Progenitor cell of endocrine pancreas (in vitro differentiated cells): ENCODE data around the gene CXCR5. TPM values are rescaled to one million over a fixed set of nuclear protein-coding genes. Genes with fewer than 3 reads are reported as not detected.

Experiments used
- DNase-seq: peaks from one replicate; pipeline ENCODE4 v3.0.0; 2021; ENCODE audit warnings: low spot score; ENCODE audit not compliant: unreplicated experiment
- H3K27ac Mint-ChIP-seq: 2 replicates; pipeline ENCODE4 v1.8.0; 2021; ENCODE audit warnings: mild to moderate bottlenecking, moderate library complexity, mixed read lengths
- H3K27me3 Mint-ChIP-seq: 2 replicates; pipeline ENCODE4 v1.8.0; 2021; ENCODE audit warnings: mixed read lengths
- H3K36me3 Mint-ChIP-seq: 2 replicates; pipeline ENCODE4 v1.8.0; 2022; ENCODE audit warnings: mixed read lengths; ENCODE audit not compliant: insufficient read depth
- H3K4me1 Mint-ChIP-seq: 2 replicates; pipeline ENCODE4 v1.8.0; 2021; ENCODE audit warnings: low read depth, mixed read lengths
- H3K4me3 Mint-ChIP-seq: 2 replicates; pipeline ENCODE4 v1.8.0; 2021; ENCODE audit warnings: low read depth, mild to moderate bottlenecking, moderate library complexity, mixed read lengths
- H3K9me3 Mint-ChIP-seq: 2 replicates; pipeline ENCODE4 v1.8.0; 2021; ENCODE audit warnings: low read depth, mixed read lengths
- total RNA-seq: library from RNA; stranded (reverse); gene quantifications from 2 replicates; pipeline ENCODE4 v1.2.1, GENCODE V29; 2021
- TF ChIP-seq, protein P1 (sequence below): fragments of 200-600 bp; sonication (generic); IDR thresholded peaks from one replicate; pipeline ENCODE4 v1.5.0; 2021; ENCODE audit warnings: antibody characterized with exemption, mild to moderate bottlenecking; ENCODE audit not compliant: unreplicated experiment

The CXCR5 gene
- total RNA-seq, 1 donor from 2014 or later, result not detected

DNA sequence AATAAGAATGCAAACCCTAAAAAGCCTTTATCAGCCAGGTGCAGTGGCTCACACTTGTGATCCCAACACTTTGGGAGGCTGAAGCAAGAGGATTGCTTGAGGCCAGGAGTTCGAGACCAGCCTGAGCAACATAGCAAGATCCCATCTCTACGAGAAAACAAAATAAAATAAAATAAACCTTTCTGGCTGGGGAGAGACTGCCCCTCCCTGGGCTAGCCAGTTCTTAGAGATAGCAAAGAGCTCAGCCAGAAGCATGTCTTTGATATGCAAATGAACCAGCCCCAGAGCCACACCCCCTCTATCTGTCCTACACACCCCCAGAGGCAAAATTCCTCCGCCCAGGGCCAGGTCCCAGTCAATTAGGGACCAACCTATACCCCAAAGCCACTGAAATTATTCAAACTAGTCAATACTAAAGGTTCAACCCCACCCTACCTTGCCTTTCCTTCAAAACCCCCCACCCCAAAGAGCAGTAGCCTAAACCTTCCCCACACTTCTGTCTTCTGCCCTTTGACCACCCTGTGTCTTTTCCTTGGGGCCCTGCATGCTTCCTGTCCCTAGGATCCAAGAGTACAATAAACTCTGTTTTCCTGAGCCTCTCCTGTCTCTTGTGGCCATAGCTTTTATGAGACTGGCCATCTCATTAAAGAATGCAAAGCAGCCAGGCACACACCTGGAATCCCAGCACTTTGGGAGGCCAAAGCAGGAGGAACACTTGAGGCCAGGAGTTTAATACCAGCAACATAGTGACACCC, 37.3 kb upstream of the CXCR5 start:
- Mint-ChIP-seq H3K27ac (no peak overlapping the region), H3K9me3 (no peaks in the 10 kb centered on the region), H3K4me3 (no peak overlapping the region), H3K27me3 (peaks cover 3% of the 10 kb centered on the region), H3K36me3 (no peaks in the 10 kb centered on the region), H3K4me1 (peaks cover 2% of the 10 kb centered on the region)
- TF ChIP-seq, protein P1, sequence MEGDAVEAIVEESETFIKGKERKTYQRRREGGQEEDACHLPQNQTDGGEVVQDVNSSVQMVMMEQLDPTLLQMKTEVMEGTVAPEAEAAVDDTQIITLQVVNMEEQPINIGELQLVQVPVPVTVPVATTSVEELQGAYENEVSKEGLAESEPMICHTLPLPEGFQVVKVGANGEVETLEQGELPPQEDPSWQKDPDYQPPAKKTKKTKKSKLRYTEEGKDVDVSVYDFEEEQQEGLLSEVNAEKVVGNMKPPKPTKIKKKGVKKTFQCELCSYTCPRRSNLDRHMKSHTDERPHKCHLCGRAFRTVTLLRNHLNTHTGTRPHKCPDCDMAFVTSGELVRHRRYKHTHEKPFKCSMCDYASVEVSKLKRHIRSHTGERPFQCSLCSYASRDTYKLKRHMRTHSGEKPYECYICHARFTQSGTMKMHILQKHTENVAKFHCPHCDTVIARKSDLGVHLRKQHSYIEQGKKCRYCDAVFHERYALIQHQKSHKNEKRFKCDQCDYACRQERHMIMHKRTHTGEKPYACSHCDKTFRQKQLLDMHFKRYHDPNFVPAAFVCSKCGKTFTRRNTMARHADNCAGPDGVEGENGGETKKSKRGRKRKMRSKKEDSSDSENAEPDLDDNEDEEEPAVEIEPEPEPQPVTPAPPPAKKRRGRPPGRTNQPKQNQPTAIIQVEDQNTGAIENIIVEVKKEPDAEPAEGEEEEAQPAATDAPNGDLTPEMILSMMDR, result no peak
- DNase-seq, result no peak

DNA sequence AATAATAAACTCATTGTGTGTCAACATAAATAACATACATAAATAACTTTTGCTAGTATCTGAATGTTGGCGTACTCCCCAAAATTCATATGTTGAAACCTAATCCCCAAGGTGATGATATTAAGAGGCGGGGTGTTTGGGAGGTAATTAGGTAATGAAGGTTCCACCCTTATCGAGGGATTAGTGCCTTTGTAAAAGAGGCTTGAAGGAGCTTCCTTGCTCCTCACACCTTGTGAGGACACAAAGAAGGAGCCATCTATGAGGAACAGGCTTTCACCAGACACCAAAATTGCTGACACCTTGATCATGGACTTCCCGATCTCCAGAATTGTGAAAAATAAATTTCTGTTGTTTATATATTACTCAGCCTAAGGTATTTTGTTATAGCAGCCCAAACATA, 33.9 kb upstream of the CXCR5 start:
- Mint-ChIP-seq H3K9me3 (no peaks in the 10 kb centered on the region), H3K27me3 (no peaks in the 10 kb centered on the region), H3K4me1 (peaks cover 2% of the 10 kb centered on the region), H3K4me3 (no peak overlapping the region), H3K36me3 (no peaks in the 10 kb centered on the region), H3K27ac (no peak overlapping the region)
- no peak for DNase-seq
- TF ChIP-seq, protein P1, result no peak

DNA sequence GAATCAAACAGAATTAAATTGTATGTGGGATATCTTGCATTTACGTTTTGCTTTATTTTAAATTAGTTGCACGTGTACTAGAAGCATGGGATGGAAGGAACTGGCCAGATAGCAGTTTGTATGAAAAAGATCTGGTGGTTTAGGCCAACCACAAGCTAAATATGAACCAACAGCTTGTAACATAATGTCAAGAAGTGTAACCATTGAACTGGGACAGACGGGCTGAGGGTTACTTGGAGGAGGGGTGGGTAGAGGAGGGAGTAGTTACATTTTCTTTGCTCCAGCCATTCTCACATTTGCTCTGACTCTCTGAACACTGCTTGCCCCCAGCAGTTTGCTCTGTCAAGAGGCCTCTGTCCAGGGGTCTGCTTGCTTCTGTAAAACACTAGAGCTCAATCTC, 31.7 kb upstream of the CXCR5 start:
- H3K36me3 Mint-ChIP-seq, result no peaks in the 10 kb centered on the region
- H3K9me3 Mint-ChIP-seq, result no peaks in the 10 kb centered on the region
- no peak for DNase-seq
- no peaks in the 10 kb centered on the region for H3K27me3 Mint-ChIP-seq
- H3K4me3 Mint-ChIP-seq, result no peak overlapping the region
- no peaks in the 10 kb centered on the region for H3K4me1 Mint-ChIP-seq
- H3K27ac Mint-ChIP-seq, result no peak overlapping the region
- TF ChIP-seq, protein P1, result no peak

- no peak overlapping the region for H3K4me3 Mint-ChIP-seq
- DNase-seq, result no peak
- H3K9me3 Mint-ChIP-seq, result no peaks in the 10 kb centered on the region
- H3K27me3 Mint-ChIP-seq, result no peaks in the 10 kb centered on the region
- H3K4me1 Mint-ChIP-seq, result no peaks in the 10 kb centered on the region
- H3K27ac Mint-ChIP-seq, result no peak overlapping the region
- H3K36me3 Mint-ChIP-seq, result no peaks in the 10 kb centered on the region
- TF ChIP-seq, protein P1, result no peak
Measured at GRCh38 chr11:118853678-118854077, 30.0 kb upstream of the CXCR5 start.

DNA sequence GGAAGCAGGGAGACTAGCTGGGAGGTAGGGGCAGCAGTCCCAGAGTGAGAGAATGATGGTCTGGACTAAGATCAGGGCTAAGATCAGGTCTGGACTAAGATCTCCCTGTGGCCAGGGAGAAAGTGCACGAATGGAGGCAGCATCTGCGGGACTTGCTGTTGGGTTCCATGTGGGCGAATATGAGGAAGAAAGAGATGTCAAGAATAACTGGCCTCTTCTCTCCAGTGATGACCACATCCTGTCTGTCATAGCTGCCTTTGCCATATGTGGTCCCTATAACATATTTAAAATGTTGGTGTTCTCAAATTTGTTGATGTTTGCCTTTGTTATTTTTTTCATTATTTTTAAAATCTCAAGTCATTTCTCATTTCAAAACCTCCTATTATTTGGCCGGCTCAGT, 27.4 kb upstream of the CXCR5 start:
- Mint-ChIP-seq H3K9me3 (no peaks in the 10 kb centered on the region), H3K4me3 (no peak overlapping the region), H3K27ac (no peak overlapping the region), H3K36me3 (no peaks in the 10 kb centered on the region), H3K27me3 (no peaks in the 10 kb centered on the region), H3K4me1 (no peaks in the 10 kb centered on the region)
- TF ChIP-seq, protein P1, result no peak
- DNase-seq, result no peak
